Muscle layer of duodenum (tissue), 2 donors: ENCODE data around the gene FARS2.

Experiments
- H3K27ac ChIP-seq: one replicate; pipeline ENCODE4 v1.7.0; 2013; ENCODE audit warnings: mild to moderate bottlenecking, low read length
- H3K27me3 ChIP-seq: one replicate; pipeline ENCODE4 v1.7.0; 2013; ENCODE audit warnings: low read depth, mild to moderate bottlenecking, control low read depth, low read length
- H3K36me3 ChIP-seq, 2 donors: one replicate each; pipeline ENCODE4 v1.7.0; 2013; ENCODE audit warnings: low read length in 2 of 2, control low read depth in 1 of 2, mild to moderate bottlenecking in 1 of 2; ENCODE audit not compliant: insufficient read depth in 2 of 2, control insufficient read depth in 1 of 2
- H3K4me1 ChIP-seq, 2 donors: one replicate each; pipeline ENCODE4 v1.7.0; 2013; ENCODE audit warnings: low read length in 2 of 2, mild to moderate bottlenecking in 2 of 2, control low read depth in 1 of 2, moderate library complexity in 1 of 2; ENCODE audit not compliant: insufficient read depth in 2 of 2, control insufficient read depth in 1 of 2
- H3K4me3 ChIP-seq, 2 donors: one replicate each; pipeline ENCODE4 v1.7.0; 2013; ENCODE audit warnings: low read length in 2 of 2, low read depth in 1 of 2, mild to moderate bottlenecking in 1 of 2
- H3K9me3 ChIP-seq, 2 donors: one replicate each; pipeline ENCODE4 v1.7.0; 2013; ENCODE audit warnings: low read length in 2 of 2, control low read depth in 1 of 2, mild to moderate bottlenecking in 1 of 2; ENCODE audit not compliant: control insufficient read depth in 1 of 2
- donor health status: healthy.

Gene FARS2

GRCh38 chr6:5729080-5729434, 467.7 kb downstream of the FARS2 start:
- H3K4me1 ChIP-seq, result peaks cover 0 to 8% of the 10 kb centered on the region in 2 donors
- H3K4me3 ChIP-seq, result no peak overlapping the region
- no peak overlapping the region for H3K27ac ChIP-seq
- no peaks in the 10 kb centered on the region for H3K9me3 ChIP-seq
- no peaks in the 10 kb centered on the region for H3K27me3 ChIP-seq
- H3K36me3 ChIP-seq, result no peaks in the 10 kb centered on the region

- Histone ChIP-seq H3K9me3 (no peaks in the 10 kb centered on the region), H3K27me3 (no peaks in the 10 kb centered on the region), H3K4me3 (no peak overlapping the region), H3K27ac (no peak overlapping the region), H3K4me1 (peaks cover 0 to 8% of the 10 kb centered on the region in 2 donors), H3K36me3 (no peaks in the 10 kb centered on the region)
These were observed 468.7 kb downstream of the FARS2 start for GRCh38 chr6:5729813-5730517.

- H3K36me3 ChIP-seq, result no peaks in the 10 kb centered on the region
- H3K27me3 ChIP-seq, result no peaks in the 10 kb centered on the region
- no peak overlapping the region for H3K27ac ChIP-seq
- H3K9me3 ChIP-seq, result no peaks in the 10 kb centered on the region
- peaks cover 0 to 8% of the 10 kb centered on the region in 2 donors for H3K4me1 ChIP-seq
- no peak overlapping the region for H3K4me3 ChIP-seq
These were observed 469.4 kb downstream of the FARS2 start for GRCh38 chr6:5730585-5731263.

GRCh38 chr6:5731435-5731834, 470.1 kb downstream of the FARS2 start:
- Histone ChIP-seq H3K4me1 (peaks cover 0 to 8% of the 10 kb centered on the region in 2 donors), H3K27ac (no peak overlapping the region), H3K36me3 (no peaks in the 10 kb centered on the region), H3K27me3 (no peaks in the 10 kb centered on the region), H3K4me3 (no peak overlapping the region), H3K9me3 (no peaks in the 10 kb centered on the region)

GRCh38 chr6:5732496-5732895, 471.2 kb downstream of the FARS2 start:
- Histone ChIP-seq H3K4me1 (peaks cover 0 to 8% of the 10 kb centered on the region in 2 donors), H3K27me3 (no peaks in the 10 kb centered on the region), H3K27ac (no peak overlapping the region), H3K36me3 (no peaks in the 10 kb centered on the region), H3K9me3 (no peaks in the 10 kb centered on the region), H3K4me3 (no peak overlapping the region)

GRCh38 chr6:5736016-5736738, 474.9 kb downstream of the FARS2 start:
- H3K4me3 ChIP-seq, result no peak overlapping the region
- H3K27ac ChIP-seq, result no peak overlapping the region

GRCh38 chr6:5737460-5737859, 476.1 kb downstream of the FARS2 start:
- Histone ChIP-seq H3K9me3 (no peaks in the 10 kb centered on the region), H3K36me3 (no peaks in the 10 kb centered on the region), H3K4me3 (no peak overlapping the region), H3K27ac (no peak overlapping the region), H3K27me3 (no peaks in the 10 kb centered on the region), H3K4me1 (no peaks in the 10 kb centered on the region)

More at GRCh38 chr6:5736016-5736738, 474.9 kb downstream of the FARS2 start:
- H3K4me1 ChIP-seq, result no peaks in the 10 kb centered on the region
- H3K9me3 ChIP-seq, result no peaks in the 10 kb centered on the region
- H3K36me3 ChIP-seq, result no peaks in the 10 kb centered on the region
- no peaks in the 10 kb centered on the region for H3K27me3 ChIP-seq

GRCh38 chr6:5738211-5738610, 476.9 kb downstream of the FARS2 start:
- Histone ChIP-seq H3K4me1 (no peaks in the 10 kb centered on the region), H3K27ac (no peak overlapping the region), H3K36me3 (no peaks in the 10 kb centered on the region), H3K27me3 (no peaks in the 10 kb centered on the region), H3K9me3 (no peaks in the 10 kb centered on the region), H3K4me3 (no peak overlapping the region)

GRCh38 chr6:5744497-5744896, 483.2 kb downstream of the FARS2 start:
- no peaks in the 10 kb centered on the region for H3K27me3 ChIP-seq

GRCh38 chr6:5745081-5745480, 483.8 kb downstream of the FARS2 start:
- Histone ChIP-seq H3K4me1 (no peaks in the 10 kb centered on the region), H3K36me3 (no peaks in the 10 kb centered on the region), H3K4me3 (no peak overlapping the region), H3K27me3 (no peaks in the 10 kb centered on the region), H3K27ac (no peak overlapping the region), H3K9me3 (no peaks in the 10 kb centered on the region)

More at GRCh38 chr6:5744497-5744896, 483.2 kb downstream of the FARS2 start:
- Histone ChIP-seq H3K27ac (no peak overlapping the region), H3K36me3 (no peaks in the 10 kb centered on the region), H3K9me3 (no peaks in the 10 kb centered on the region), H3K4me3 (no peak overlapping the region), H3K4me1 (no peaks in the 10 kb centered on the region)

GRCh38 chr6:5746053-5746758, 484.9 kb downstream of the FARS2 start:
- no peaks in the 10 kb centered on the region for H3K9me3 ChIP-seq
- H3K36me3 ChIP-seq, result no peaks in the 10 kb centered on the region
- no peak overlapping the region for H3K4me3 ChIP-seq
- H3K4me1 ChIP-seq, result no peaks in the 10 kb centered on the region
- no peaks in the 10 kb centered on the region for H3K27me3 ChIP-seq
- no peak overlapping the region for H3K27ac ChIP-seq
